H1 (cell line): ENCODE data around the gene CPED1. TPM values are rescaled to one million over a fixed set of nuclear protein-coding genes. Genes with fewer than 3 reads are reported as not detected.

Source experiments
- CTCF ChIA-PET: fragments of 300-600 bp; sonication (Branson Sonifier 250); formaldehyde crosslinking; loops from one replicate; lab custom pipeline; 2021; ENCODE audit not compliant: partially characterized antibody; lab: Charles Lee
- POLR2A ChIA-PET: fragments of 300-600 bp; sonication (Branson Sonifier 250); formaldehyde crosslinking; loops from one replicate; lab custom pipeline; 2021; ENCODE audit warnings: inconsistent platforms; ENCODE audit not compliant: partially characterized antibody; lab: Charles Lee
- DNase-seq, 2 experiments: peaks; one replicate each; pipeline versions ENCODE4 v3.0.0 to v3.0.0-alpha.2; 2010 to 2022; ENCODE audit warnings: low spot score in 2 of 2, low read depth in 1 of 2, mixed read lengths in 1 of 2
- FAIRE-seq: peaks from 2 replicates; lab custom pipeline; 2011; peaks lifted over from hg19 to GRCh38; lab: Jason Lieb, UNC
- H2AFZ ChIP-seq: 2 replicates; pipeline ENCODE4 v1.8.1; 2012; ENCODE audit warnings: low read length, inconsistent platforms
- H2AK5ac ChIP-seq: 2 replicates; pipeline ENCODE4 v1.6.1; 2013; ENCODE audit warnings: low read depth, low read length
- H2BK120ac ChIP-seq: replicated peaks from 2 replicates; pipeline ENCODE3; 2013; ENCODE audit warnings: low read depth, low read length, inconsistent platforms
- H2BK12ac ChIP-seq: 2 replicates; pipeline ENCODE4 v1.6.1; 2013; ENCODE audit warnings: low read depth, low read length
- H2BK15ac ChIP-seq: 2 replicates; pipeline ENCODE4 v1.6.1; 2013; ENCODE audit warnings: low read length
- H2BK20ac ChIP-seq: 2 replicates; pipeline ENCODE4 v1.6.1; 2013; ENCODE audit warnings: low read length
- H2BK5ac ChIP-seq: 2 replicates; pipeline ENCODE4 v1.6.1; 2013; ENCODE audit warnings: low read depth, low read length
- H3K14ac ChIP-seq: 2 replicates; pipeline ENCODE4 v1.6.1; 2013; ENCODE audit warnings: inconsistent platforms; ENCODE audit not compliant: insufficient read length
- H3K18ac ChIP-seq: 2 replicates; pipeline ENCODE4 v1.6.1; 2013; ENCODE audit warnings: low read length; ENCODE audit errors: extremely low read depth
- H3K23ac ChIP-seq: 2 replicates; pipeline ENCODE4 v1.6.1; 2013; ENCODE audit warnings: inconsistent platforms; ENCODE audit not compliant: insufficient read length
- H3K23me2 ChIP-seq: 2 replicates; pipeline ENCODE4 v1.6.1; 2013; ENCODE audit warnings: low read depth, low read length
- H3K27ac ChIP-seq: 2 replicates; pipeline ENCODE4 v1.6.1; 2011; ENCODE audit warnings: low read depth, low read length, inconsistent platforms
- H3K27me3 ChIP-seq, 4 experiments: replicated peaks in 1 of 4; 1 replicate in 1 of 4; 2 replicates in 3 of 4; pipeline versions ENCODE4 v1.6.1 to v1.8.1; 2011 to 2013; ENCODE audit warnings: low read length in 3 of 4, mild to moderate bottlenecking in 3 of 4, inconsistent platforms in 2 of 4, mixed read lengths in 2 of 4, moderate library complexity in 1 of 4; ENCODE audit not compliant: control insufficient read depth in 3 of 4, insufficient read depth in 3 of 4; ENCODE audit errors: extremely low read depth in 1 of 4
- H3K36me3 ChIP-seq, 4 experiments: 2 replicates each; pipeline versions ENCODE4 v1.6.1 to v1.8.1; 2011 to 2013; ENCODE audit warnings: mild to moderate bottlenecking in 4 of 4, low read length in 3 of 4, moderate library complexity in 2 of 4, control low read depth in 1 of 4, inconsistent platforms in 1 of 4; ENCODE audit not compliant: insufficient read depth in 4 of 4, control insufficient read depth in 2 of 4
- H3K4ac ChIP-seq: replicated peaks from 2 replicates; pipeline ENCODE3; 2013; ENCODE audit warnings: low read length, low read depth, mixed read lengths, inconsistent platforms; ENCODE audit not compliant: insufficient read length
- H3K4me1 ChIP-seq, 4 experiments: replicated peaks in 1 of 4; 1 replicate in 1 of 4; 2 replicates in 3 of 4; pipeline versions ENCODE4 v1.6.1 to v1.8.1; 2011 to 2013; ENCODE audit warnings: low read length in 3 of 4, inconsistent platforms in 2 of 4, mixed read lengths in 1 of 4; ENCODE audit not compliant: insufficient read depth in 4 of 4, control insufficient read depth in 3 of 4
- H3K4me2 ChIP-seq, 2 experiments: 2 replicates each; pipeline versions ENCODE4 v1.6.1 to v1.8.1; 2011 to 2013; ENCODE audit warnings: low read depth in 2 of 2, low read length in 2 of 2, control low read depth in 1 of 2, inconsistent platforms in 1 of 2, mild to moderate bottlenecking in 1 of 2; ENCODE audit not compliant: insufficient read depth in 1 of 2
- H3K4me3 ChIP-seq, 4 experiments: fragments of 200-600, 300-600 bp in 1 of 4; sonication (generic), shearing (Covaris generic), sonication (Bioruptor Twin) in 1 of 4; 2 replicates each; pipeline versions ENCODE4 v1.5.1 to v1.8.1; 2011 to 2016; ENCODE audit warnings: low read length in 4 of 4, low read depth in 3 of 4, control low read depth in 2 of 4, inconsistent platforms in 2 of 4, mild to moderate bottlenecking in 2 of 4, mixed read lengths in 1 of 4, moderate library complexity in 1 of 4; ENCODE audit not compliant: insufficient read depth in 2 of 4; ENCODE audit errors: extremely low read depth in 1 of 4
- H3K56ac ChIP-seq: replicated peaks from 2 replicates; pipeline ENCODE3; 2013; ENCODE audit warnings: low read depth, mild to moderate bottlenecking, mixed read lengths, low read length, inconsistent platforms; ENCODE audit not compliant: insufficient read length
- H3K79me1 ChIP-seq: 2 replicates; pipeline ENCODE4 v1.6.1; 2013; ENCODE audit warnings: low read depth, low read length, control low read depth
- H3K79me2 ChIP-seq, 2 experiments: 2 replicates each; pipeline versions ENCODE4 v1.6.1 to v1.8.1; 2012 to 2013; ENCODE audit warnings: low read length in 2 of 2, mild to moderate bottlenecking in 2 of 2, inconsistent platforms in 1 of 2; ENCODE audit not compliant: insufficient read depth in 2 of 2, control insufficient read depth in 1 of 2
- H3K9ac ChIP-seq, 4 experiments: replicated peaks in 1 of 4; 1 replicate in 1 of 4; 2 replicates in 3 of 4; pipeline versions ENCODE4 v1.6.1 to v1.8.1; 2011 to 2013; ENCODE audit warnings: low read depth in 3 of 4, low read length in 3 of 4, control low read depth in 2 of 4, mild to moderate bottlenecking in 2 of 4, moderate library complexity in 2 of 4, inconsistent platforms in 1 of 4; ENCODE audit errors: extremely low read depth in 1 of 4
- H3K9me3 ChIP-seq, 2 experiments: 2 replicates each; pipeline versions ENCODE4 v1.6.1 to v1.8.1; 2012 to 2013; ENCODE audit warnings: mild to moderate bottlenecking in 2 of 2, moderate library complexity in 2 of 2, control low read depth in 1 of 2, inconsistent platforms in 1 of 2, low read depth in 1 of 2, low read length in 1 of 2, mixed read lengths in 1 of 2; ENCODE audit not compliant: insufficient read depth in 2 of 2
- H4K20me1 ChIP-seq, 2 experiments: replicated peaks in 1 of 2; 2 replicates each; pipeline versions ENCODE3 to v1.8.1; 2011 to 2013; ENCODE audit warnings: inconsistent platforms in 2 of 2, low read length in 2 of 2, mild to moderate bottlenecking in 1 of 2; ENCODE audit not compliant: insufficient read depth in 2 of 2, control insufficient read depth in 1 of 2
- H4K5ac ChIP-seq: 2 replicates; pipeline ENCODE4 v1.6.1; 2013; ENCODE audit warnings: low read length, low read depth, mixed read lengths, inconsistent platforms; ENCODE audit not compliant: insufficient read length
- H4K8ac ChIP-seq: 2 replicates; pipeline ENCODE4 v1.8.0; 2013; ENCODE audit warnings: mild to moderate bottlenecking, moderate library complexity, low read length, inconsistent platforms; ENCODE audit not compliant: insufficient read depth; ENCODE audit errors: extremely low read depth
- H4K91ac ChIP-seq: replicated peaks from 2 replicates; pipeline ENCODE3; 2013; ENCODE audit warnings: low read length, mixed read lengths, inconsistent platforms; ENCODE audit not compliant: insufficient read length
- CBX5 ChIP-seq: fragments of 300-800, 300-1000 bp; sonication (generic); IDR thresholded peaks from 2 replicates; pipeline ENCODE4 v1.7.1; 2016; ENCODE audit warnings: antibody characterized with exemption, low read length, low read depth
- CEBPB ChIP-seq: IDR thresholded peaks from 2 replicates; pipeline ENCODE4 v1.6.1; 2012; ENCODE audit warnings: low read depth, low read length
- CHD1 ChIP-seq: IDR thresholded peaks from 2 replicates; pipeline ENCODE4 v1.6.1; 2012; ENCODE audit warnings: low read depth, low read length, improper control_type of control experiment
- EP300 ChIP-seq, 2 experiments: IDR thresholded peaks; 1 replicate in 1 of 2; 2 replicates in 1 of 2; pipeline ENCODE4 v1.6.1; 2011 to 2012; ENCODE audit warnings: low read depth in 2 of 2, low read length in 2 of 2, mild to moderate bottlenecking in 2 of 2, borderline replicate concordance in 1 of 2, inconsistent platforms in 1 of 2, moderate library complexity in 1 of 2
- GTF2F1 ChIP-seq: IDR thresholded peaks from 2 replicates; pipeline ENCODE4 v1.6.1; 2012; ENCODE audit warnings: low read depth, low read length, improper control_type of control experiment, borderline replicate concordance
- SIN3A ChIP-seq, 2 experiments: IDR thresholded peaks in 1 of 2; conservative IDR thresholded peaks in 1 of 2; 2 replicates each; pipeline ENCODE4 v1.6.1; 2011 to 2012; ENCODE audit warnings: low read length in 2 of 2, improper control_type of control experiment in 1 of 2, low read depth in 1 of 2, mild to moderate bottlenecking in 1 of 2
- SIX5 ChIP-seq: IDR thresholded peaks from 2 replicates; pipeline ENCODE4 v1.6.1; 2011; ENCODE audit warnings: mild to moderate bottlenecking, low read depth, low read length
- SUZ12 ChIP-seq: fragments of 200-600 bp; sonication (generic); IDR thresholded peaks from 2 replicates; pipeline ENCODE4 v1.6.1; 2012; ENCODE audit warnings: mild to moderate bottlenecking, inconsistent platforms, low read length, moderate library complexity, mixed read lengths
- TEAD4 ChIP-seq: IDR thresholded peaks from 2 replicates; pipeline ENCODE4 v1.6.1; 2012; ENCODE audit warnings: low read depth, low read length, inconsistent platforms, mixed read lengths
- WGBS, 2 experiments: shearing (Covaris generic) in 1 of 2; methylation state at CpG; one replicate each; pipeline versions ENCODE4 v1.1.6 to v1.1.7; 2013 to 2015; ENCODE audit warnings: low lambda C conversion rate in 2 of 2, mixed read lengths in 2 of 2, inconsistent platforms in 1 of 2, low coverage in 1 of 2, missing lambda C conversion rate in 1 of 2; ENCODE audit not compliant: insufficient replicate concordance in 2 of 2, insufficient coverage in 1 of 2, insufficient read length in 1 of 2; ENCODE audit errors: extremely low coverage in 1 of 2, missing lambda C conversion rate in 1 of 2; 5-methylcytosine and 5-hydroxymethylcytosine counted together
- polyA plus RNA-seq, 7 experiments: library from polyadenylated mRNA; depleted of rRNA in 3 of 7; stranded (reverse) in 5 of 7; unstranded in 2 of 7; fragments of >200 nt in 5 of 7; fragments of 200-250 nt in 2 of 7; gene quantifications; 1 replicate in 5 of 7; 2 replicates in 1 of 7; 4 replicates in 1 of 7; pipeline versions ENCODE4 v1.2.1 to v1.2.3, GENCODE V29; 2011 to 2013; ENCODE audit warnings: missing spikeins in 2 of 7, mixed read lengths in 2 of 7
- total RNA-seq: library from RNA; stranded (reverse); fragmentation: NEBNext Ultra II Directional; extraction: Animal tissue kit (Norgen Biotek cat#: 25700); gene quantifications from 2 replicates; pipeline ENCODE4 v1.2.1, GENCODE V29; 2021
- TF ChIP-seq, protein P1 (sequence below): IDR thresholded peaks from 2 replicates; pipeline ENCODE4 v1.6.1; 2012; ENCODE audit warnings: low read length, inconsistent platforms

The CPED1 gene
- total and polyA plus RNA-seq, 2 of the 8 experiments (the other 6 are each of a cell fraction or from before 2014, with no cell fraction given): 0.08 to 0.39 TPM

DNA sequence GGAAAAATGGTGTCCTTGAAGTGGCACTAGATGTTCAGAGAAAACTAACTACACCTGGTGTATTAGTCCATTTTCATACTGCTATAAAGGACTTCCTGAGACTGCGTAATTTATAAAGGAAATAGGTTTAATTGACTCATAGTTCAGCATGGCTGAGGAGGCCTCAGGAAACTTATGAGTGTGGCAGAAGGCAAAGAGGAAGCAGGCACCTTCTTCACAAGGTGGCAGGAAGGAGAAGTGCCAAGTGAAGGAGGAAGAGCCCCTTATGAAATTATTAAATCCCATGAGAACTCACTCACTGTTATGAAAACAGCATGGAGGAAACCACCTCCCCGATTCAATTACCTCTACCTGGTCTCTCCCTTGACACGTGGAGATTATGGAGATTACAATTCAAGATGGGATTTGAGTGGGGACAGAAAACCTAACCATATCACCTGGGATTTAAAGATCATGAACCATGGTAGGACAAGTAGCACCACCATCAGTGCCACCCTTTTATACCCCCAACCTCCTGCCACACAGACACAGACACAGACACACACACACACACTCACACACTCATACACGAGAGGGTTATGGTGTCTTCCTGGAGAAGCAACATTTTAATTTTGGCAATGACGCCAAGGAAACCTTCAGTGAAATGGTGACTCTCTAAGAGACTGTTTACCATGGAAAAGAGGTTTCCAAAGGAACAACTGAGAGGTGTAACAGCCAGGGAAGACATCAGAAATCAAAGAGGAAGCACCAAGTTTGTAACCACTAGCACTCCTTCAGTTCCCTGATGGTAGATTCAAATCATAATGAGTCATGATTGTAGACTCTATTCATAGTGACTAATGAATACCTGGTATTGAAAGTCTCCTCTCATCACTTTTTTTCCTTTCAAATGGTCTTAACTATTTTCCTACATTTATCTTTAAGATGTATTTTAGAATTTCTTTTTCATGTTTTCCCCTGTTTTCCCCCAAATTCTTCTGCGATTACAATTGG is 298.5 kb downstream of the CPED1 start:
- Histone ChIP-seq H3K18ac (no peak overlapping the region), H4K8ac (no peak overlapping the region), H3K4ac (no peak overlapping the region), H3K14ac (no peak overlapping the region), H2BK5ac (no peak overlapping the region), H3K4me3 (no peak overlapping the region), H2BK12ac (no peak overlapping the region), H3K56ac (no peak overlapping the region), H3K9ac (no peak overlapping the region), H2BK15ac (no peak overlapping the region), H3K79me1 (no peaks in the 10 kb centered on the region), H2AFZ (no peak overlapping the region), H4K5ac (no peak overlapping the region), H3K23me2 (no peaks in the 10 kb centered on the region; the same call in 1 of the 2 replicates), H3K27ac (no peak overlapping the region), H2BK120ac (no peak overlapping the region), H3K36me3 (no peaks in the 10 kb centered on the region; a peak in 1 of 8 replicates), H3K79me2 (no peaks in the 10 kb centered on the region), H4K91ac (no peak overlapping the region), H3K27me3 (no peaks in the 10 kb centered on the region), H3K4me1 (no peaks in the 10 kb centered on the region), H3K23ac (no peak overlapping the region), H4K20me1 (no peaks in the 10 kb centered on the region), H3K4me2 (no peak overlapping the region), H2BK20ac (no peak overlapping the region), H2AK5ac (no peak overlapping the region), H3K9me3 (peaks cover 13 to 22% of the 10 kb centered on the region in 2 experiments; a peak in 3 of 4 replicates)
- CTCF ChIA-PET: no interaction called here
- POLR2A ChIA-PET: no interaction called here
- DNase-seq: no peak
- FAIRE-seq: no peak
- 89% methylated on average over 6 of the region's 6 CpGs; no CpG with 5 or more reads in 1 of the 2 experiments for WGBS, 2 experiments
- no peak for TF ChIP-seq EP300 (IDR thresholded peaks at IDR 0.05; ENCODE audit: borderline replicate concordance in 1 of 2, low read depth in 2 of 2, low read length in 2 of 2)
- TF ChIP-seq CEBPB: no peak
- TF ChIP-seq SUZ12: no peak
- no peak for TF ChIP-seq CHD1
- no peak for TF ChIP-seq TEAD4
- TF ChIP-seq GTF2F1: no peak
- no peak for TF ChIP-seq CBX5
- no peak for TF ChIP-seq SIX5
- TF ChIP-seq SIN3A (conservative IDR thresholded peaks at IDR 0.05 in 1 of 2, IDR thresholded peaks at IDR 0.05 in 1 of 2; ENCODE audit: low read depth in 1 of 2, low read length in 2 of 2): no peak
- TF ChIP-seq, protein P1, sequence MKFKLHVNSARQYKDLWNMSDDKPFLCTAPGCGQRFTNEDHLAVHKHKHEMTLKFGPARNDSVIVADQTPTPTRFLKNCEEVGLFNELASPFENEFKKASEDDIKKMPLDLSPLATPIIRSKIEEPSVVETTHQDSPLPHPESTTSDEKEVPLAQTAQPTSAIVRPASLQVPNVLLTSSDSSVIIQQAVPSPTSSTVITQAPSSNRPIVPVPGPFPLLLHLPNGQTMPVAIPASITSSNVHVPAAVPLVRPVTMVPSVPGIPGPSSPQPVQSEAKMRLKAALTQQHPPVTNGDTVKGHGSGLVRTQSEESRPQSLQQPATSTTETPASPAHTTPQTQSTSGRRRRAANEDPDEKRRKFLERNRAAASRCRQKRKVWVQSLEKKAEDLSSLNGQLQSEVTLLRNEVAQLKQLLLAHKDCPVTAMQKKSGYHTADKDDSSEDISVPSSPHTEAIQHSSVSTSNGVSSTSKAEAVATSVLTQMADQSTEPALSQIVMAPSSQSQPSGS: no peak
